Stimulated activated CD4-positive, alpha-beta T cell treated with anti-CD3 and anti-CD28 coated beads, Interleukin-15, amount 100 ng/mL, for 48 hours (primary cell): ENCODE data around the gene SLC6A18.

ENCODE experiments used
- DNase-seq, 2 donors: peaks; one replicate each; pipeline ENCODE4 v3.0.0-alpha.2; 2020; ENCODE audit warnings: low read depth in 2 of 2

SLC6A18 gene

DNA sequence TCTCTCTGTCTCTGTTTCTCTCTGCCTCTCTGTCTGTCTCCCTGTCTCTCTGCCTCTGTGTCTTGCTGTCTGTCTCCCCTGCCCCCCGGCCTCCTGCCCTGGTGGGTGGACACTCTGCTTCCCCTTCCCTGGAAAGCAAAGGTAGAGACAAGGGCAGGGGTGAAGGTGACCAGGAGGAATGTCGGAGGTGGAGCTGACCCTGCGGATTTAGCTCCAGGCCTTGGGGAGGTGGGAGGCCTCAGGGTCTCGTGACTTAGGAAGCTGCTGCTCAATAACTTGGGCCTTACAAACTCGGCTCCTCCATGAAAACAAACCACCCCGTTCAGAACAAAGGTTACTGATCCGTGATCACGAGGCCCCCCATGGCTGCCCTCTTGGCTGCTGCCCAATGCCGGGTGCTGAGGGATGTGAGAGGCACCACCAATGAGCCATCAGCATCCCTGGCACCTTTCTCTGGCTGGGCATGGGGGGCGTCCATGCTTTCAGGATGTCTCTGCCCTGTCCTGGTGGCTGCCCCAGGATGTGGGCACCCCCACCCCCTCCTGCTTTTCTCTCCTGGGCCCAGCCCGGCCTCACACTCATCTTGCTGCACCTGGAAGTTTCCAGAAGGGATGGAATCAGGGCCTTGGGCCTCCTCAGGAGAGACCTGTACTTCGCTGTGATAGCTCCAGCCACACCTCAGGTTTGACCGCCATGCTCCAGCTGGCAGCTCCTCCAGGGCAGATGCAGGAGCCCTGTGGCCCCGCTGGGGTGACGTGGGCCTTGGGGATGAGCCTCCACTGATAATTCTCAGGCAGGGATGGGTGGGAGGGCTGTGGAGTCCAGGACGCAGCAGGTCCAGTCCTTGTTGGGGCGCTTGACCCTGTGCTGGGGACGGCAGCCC, 38.6 kb upstream of the SLC6A18 start:
- DNase-seq: no peak

DNA sequence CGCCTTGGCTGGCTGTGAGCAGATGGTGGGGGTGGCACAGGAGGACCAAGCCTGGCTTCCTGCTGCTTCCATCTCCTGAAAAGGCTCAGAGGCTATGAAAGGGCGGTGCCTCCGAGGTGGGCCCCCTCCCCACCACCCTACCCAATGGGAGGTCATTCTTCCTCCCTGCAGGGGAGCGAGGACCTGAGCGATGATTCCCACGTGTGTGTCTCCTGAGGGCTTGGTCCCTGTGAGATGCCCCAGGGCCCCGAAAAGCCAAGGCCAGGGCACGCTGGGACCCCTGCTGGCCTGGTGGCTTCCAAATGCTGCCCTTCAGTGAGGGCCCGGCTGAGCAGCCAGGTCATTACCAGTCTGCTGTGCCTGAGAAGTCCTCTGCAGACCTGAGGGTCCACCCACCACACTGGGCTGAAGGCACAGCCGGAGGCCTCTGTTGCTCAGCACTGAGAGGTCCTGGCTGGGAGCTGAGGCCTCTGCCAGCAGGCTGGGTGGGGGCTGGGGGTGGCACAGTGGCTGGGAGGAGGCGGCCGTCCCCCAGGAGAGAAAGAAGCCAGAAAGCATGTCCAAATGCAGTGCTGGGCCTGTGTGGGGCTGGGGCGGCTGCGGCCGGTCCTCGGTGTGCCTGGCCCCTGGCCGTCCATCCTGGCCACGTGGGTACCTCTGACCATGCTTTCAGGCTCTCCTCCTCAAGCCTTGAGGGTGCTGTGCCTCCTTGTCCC, 37.8 kb upstream of the SLC6A18 start:
- DNase-seq: no peak

DNA sequence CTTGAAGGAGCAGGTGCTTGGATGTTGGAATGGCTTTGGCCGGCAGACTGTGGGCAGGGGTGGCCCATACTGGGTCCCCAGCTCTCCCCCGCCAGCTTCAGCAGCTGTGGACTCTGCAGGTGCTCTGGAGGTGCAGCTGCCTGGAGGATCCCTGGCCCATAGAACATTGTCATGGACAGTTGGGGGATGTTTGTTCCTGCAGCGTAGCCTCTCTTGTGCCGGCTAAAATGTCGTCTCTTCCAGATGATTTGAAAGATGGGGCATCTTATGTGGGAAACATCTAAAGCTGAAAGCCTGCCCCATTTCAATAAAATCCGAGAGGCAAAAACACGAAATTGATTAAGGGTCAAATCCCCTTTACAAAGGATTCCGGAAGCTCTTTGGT, 37.2 kb upstream of the SLC6A18 start:
- DNase-seq: no peak

DNA sequence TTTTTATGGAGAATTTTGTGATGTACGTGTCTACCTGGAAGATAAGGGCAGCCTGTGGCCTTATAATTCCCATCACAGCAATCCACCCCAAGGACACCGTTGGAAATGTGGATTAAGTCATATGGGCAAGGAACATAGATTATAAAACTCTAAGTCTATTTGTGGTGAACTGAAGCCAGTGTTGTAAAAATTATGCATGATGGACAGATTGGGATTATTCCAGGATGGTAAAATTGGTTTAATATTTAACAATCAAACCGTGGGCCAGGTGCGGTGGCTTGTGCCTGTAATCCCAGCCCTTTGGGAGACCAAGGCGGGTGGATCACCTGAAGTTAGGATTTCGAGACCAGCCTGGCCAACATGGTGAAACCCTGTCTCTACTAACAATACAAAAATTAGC, 36.7 kb upstream of the SLC6A18 start:
- DNase-seq: no peak

DNA sequence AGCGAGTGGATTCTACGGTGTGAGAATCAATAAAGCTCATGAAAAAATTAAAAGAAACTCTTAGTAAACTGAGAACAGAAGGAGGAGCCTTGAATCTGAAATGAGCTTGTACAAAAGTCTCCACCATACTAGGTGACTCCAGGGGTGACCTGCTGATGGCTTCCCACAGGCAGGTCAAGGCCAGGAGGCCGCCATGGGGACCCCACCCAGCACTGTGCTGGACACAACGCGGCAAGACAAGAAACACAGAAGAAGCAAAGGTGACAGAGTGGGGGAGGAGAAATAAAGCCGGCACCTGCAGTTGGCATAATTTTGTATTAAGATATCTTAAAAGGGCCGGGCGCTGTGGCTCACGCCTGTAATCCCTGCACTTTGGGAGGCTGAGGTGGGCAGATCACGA, 35.9 kb upstream of the SLC6A18 start:
- DNase-seq: no peak

GRCh38 chr5:1190278-1190677, 34.9 kb upstream of the SLC6A18 start:
- no peak for DNase-seq

- no peak for DNase-seq
Measured at GRCh38 chr5:1190837-1191239, 34.3 kb upstream of the SLC6A18 start.

GRCh38 chr5:1192971-1193590, 32.1 kb upstream of the SLC6A18 start:
- DNase-seq: no peak

- DNase-seq: no peak
Measured at GRCh38 chr5:1193591-1193985, 31.6 kb upstream of the SLC6A18 start.

GRCh38 chr5:1194378-1194777, 30.8 kb upstream of the SLC6A18 start:
- DNase-seq: no peak

- DNase-seq: no peak
Measured at GRCh38 chr5:1195439-1195838, 29.7 kb upstream of the SLC6A18 start.

DNA sequence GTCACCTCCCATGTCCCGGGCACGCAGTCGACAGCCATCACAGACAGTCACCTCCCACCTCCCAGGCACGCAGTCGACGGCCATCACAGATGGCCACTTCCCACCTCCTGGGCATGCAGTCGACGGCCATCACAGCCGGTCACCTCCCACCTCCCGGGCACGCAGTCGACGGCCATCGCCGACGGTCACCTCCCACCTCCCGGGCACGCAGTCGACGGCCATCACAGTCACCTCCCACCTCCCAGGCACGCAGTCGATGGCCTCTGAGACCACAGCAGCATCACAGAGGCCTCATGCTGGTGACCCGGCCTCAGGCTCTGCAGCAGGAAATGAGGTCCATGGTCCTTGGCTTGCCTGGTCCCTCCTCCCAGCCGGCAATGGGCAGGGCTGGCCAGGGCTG, 29.3 kb upstream of the SLC6A18 start:
- DNase-seq: no peak

DNA sequence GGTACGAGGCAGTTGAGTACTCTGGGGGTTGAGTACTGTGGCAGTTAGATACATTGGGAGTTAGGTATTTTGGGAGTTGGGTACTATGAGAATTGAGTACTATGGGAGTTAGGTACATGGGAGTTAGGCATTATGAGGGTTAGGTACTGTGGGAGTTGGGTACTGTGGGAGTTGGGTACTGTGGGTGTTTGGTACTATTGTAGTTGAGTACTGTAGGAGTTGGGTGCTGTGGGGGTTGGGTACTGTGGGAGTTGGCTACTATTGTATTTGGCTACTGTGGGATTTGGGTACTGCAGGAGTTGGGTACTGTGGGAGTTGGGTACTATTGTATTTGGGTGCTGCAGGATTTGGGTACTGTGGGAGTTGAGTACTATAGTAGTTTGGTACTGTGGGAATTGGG, 28.6 kb upstream of the SLC6A18 start:
- no peak for DNase-seq

GRCh38 chr5:1197876-1198666, 27.1 kb upstream of the SLC6A18 start:
- DNase-seq: no peak

- DNase-seq: no peak
Measured at GRCh38 chr5:1199340-1199648, 25.9 kb upstream of the SLC6A18 start.

DNA sequence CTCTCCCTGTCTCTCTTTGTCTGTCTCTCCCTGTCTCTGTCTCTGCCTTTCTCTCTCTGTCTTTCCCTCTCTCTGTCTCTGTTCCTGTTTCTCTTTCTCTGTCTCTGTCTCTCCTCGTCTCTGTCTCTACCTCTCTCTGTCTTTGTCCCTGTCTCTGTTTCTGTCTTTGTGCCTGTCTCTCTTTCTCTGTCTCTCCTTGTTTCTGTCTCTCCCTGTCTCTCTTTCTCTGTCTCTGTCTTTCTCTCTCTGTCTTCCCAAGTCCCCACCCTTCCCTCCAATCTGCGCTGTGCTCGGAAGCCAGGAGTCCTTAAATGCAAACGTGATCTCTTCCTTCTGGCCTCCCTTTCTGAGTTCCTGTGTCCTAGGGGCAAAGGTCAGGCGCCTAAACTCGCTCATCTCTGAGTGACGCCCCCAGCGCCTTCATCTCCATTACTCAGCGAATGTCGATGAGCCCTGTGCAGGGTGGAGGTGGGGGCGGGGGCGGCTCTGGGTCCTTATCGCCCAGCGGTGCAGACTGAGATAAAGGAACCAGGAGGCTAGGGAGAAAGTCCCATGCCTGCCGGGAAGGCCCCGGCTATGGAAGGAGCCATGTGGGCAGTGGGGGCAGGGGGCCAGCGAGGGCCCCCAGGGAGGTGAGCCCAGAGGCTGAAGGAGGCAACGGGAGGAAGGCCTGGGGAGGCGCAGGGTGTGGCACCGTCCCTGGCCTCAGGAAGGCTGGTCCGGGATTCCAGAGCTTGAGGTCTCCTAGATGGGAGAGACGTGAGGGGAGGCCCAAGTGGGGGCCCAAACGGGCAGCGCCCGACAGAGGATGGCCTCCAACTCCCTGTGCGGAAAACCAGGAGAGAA, 25.3 kb upstream of the SLC6A18 start:
- DNase-seq: no peak

DNA sequence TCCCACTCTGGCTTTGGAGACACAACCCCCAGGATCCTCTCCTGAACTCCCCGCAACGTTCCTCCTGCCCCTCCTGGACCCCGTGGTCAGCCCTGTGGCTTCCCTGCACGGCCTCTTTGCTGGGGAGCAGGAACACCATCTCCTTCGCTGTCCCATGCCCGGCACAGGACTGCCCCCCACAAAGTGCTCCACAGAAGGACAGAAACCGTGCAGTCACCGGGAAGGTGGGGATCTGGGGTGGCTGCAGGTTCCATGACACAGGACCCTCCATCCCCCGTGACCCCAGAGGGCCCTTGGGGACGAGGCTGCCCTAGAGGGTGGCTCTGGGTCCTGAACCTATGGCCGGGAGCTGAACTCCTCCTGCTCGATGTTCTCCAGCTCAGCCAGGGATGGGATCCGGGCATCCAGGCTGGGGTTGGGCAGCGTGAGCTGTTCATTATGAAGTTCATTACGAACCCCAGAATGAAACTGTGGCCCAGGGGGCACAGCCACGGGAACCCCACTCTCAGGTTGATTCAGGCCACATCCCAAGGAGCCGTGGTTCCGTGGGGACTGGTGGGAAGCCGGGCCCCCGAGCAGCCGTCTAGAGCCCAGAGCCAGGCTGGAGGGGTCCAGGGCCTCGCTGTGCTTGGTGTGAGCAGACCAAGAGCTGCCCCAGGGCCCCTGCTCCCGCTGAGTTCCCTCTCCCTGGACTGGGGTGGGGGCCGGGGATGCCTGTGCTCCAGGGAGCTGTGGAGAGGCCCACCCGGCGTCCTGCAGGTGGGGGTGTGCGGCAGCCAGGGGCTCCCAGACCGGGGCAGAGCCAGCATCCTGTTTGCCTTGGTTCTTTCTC, 24.5 kb upstream of the SLC6A18 start:
- no peak for DNase-seq

GRCh38 chr5:1201327-1202025, 23.7 kb upstream of the SLC6A18 start, which contains the start of gene SLC6A19:
TSS of gene SLC6A19 (plus strand) at chr5:1201595. CDS start at chr5:1201651, 56 bp downstream.
- DNase-seq: no peak

DNA sequence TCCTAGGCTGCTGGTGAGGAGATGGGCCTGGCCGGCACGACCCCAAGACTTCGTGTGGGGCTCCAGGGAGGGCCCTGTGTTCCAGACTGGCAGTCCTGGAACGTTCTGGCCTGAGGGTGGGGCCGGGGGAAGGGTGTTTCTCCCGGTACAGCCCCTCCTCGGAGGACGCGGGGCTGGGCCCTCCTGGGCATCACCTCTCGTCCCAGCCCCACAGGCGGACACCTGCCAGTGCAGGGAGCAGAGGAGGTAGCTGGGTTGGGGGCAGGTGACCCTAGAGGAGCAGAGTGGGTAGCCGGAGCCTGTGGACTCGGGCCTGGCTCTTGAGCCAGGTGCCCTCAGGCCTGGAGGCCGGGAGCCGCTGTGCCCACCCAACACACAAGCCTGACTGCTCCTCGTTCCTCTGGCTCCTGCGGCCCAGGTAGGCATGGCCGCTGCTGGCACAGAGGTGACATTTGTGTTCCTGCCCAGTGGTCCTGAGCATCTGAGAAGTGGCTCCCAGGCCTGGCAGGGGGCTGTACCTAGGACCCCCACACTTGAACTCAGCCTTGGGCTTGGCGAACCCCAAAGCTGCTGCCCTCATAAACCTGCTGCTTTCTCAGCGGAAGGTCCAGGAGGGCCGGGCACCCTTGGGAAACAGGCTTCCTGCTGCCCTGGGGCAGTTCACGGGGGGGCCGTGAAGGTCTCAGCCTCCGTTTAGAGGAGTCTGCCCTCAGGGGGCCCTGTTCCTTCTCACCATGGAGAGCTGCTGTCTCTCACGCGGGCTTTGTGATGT, 23.0 kb upstream of the SLC6A18 start:
- DNase-seq: no peak
